ENCODE measurements around the gene RRM1.
"Not testable (repeated sequence)": the region's sequence is repeated elsewhere in the genome, so short reads cannot be mapped to it uniquely, and the experiment has no call there.

Gene RRM1

GRCh38 chr11:4084406-4085125 is 10.0 kb upstream of the RRM1 start:
- FAIRE-seq = no peak

- no peak for FAIRE-seq
These were observed 9.0 kb upstream of the RRM1 start for GRCh38 chr11:4085575-4085974.

- FAIRE-seq = no peak
These were observed 7.8 kb upstream of the RRM1 start for GRCh38 chr11:4086575-4087353.

- no peak for FAIRE-seq
These were observed 7.0 kb upstream of the RRM1 start for GRCh38 chr11:4087551-4087950.

- no peak for FAIRE-seq
These were observed 4.3 kb upstream of the RRM1 start for GRCh38 chr11:4090258-4090657.

GRCh38 chr11:4092026-4092425 is 2.6 kb upstream of the RRM1 start:
- FAIRE-seq = no peak

- no peak for FAIRE-seq
These were observed 866 bp upstream of the RRM1 start for GRCh38 chr11:4093519-4094347.

GRCh38 chr11:4095509-4096230 is 1.1 kb downstream of the RRM1 start:
- no peak for FAIRE-seq

GRCh38 chr11:4098026-4098621 is 3.5 kb downstream of the RRM1 start:
- FAIRE-seq = no peak

- FAIRE-seq = no peak
These were observed 8.1 kb downstream of the RRM1 start for GRCh38 chr11:4102711-4103110.

GRCh38 chr11:4103269-4103668 is 8.7 kb downstream of the RRM1 start:
- no peak for FAIRE-seq

GRCh38 chr11:4105916-4106315 is 11.3 kb downstream of the RRM1 start:
- no peak for FAIRE-seq

GRCh38 chr11:4111834-4112233 is 17.2 kb downstream of the RRM1 start:
- FAIRE-seq = no peak

GRCh38 chr11:4115128-4115527 is 20.5 kb downstream of the RRM1 start:
- FAIRE-seq = no peak

GRCh38 chr11:4118107-4118506 is 23.5 kb downstream of the RRM1 start:
- no peak for FAIRE-seq

GRCh38 chr11:4123218-4123617 is 28.6 kb downstream of the RRM1 start:
- no peak for FAIRE-seq

- no peak for FAIRE-seq
These were observed 30.5 kb downstream of the RRM1 start for GRCh38 chr11:4125141-4125540.

GRCh38 chr11:4127357-4127756 is 32.8 kb downstream of the RRM1 start:
- FAIRE-seq = no peak

GRCh38 chr11:4130219-4130618 is 35.6 kb downstream of the RRM1 start:
- not testable (repeated sequence) for FAIRE-seq

GRCh38 chr11:4134806-4135205 is 40.2 kb downstream of the RRM1 start:
- no peak for FAIRE-seq

- no peak for FAIRE-seq
These were observed 43.9 kb downstream of the RRM1 start for GRCh38 chr11:4138497-4138896.

GRCh38 chr11:4140067-4140636 is 45.6 kb downstream of the RRM1 start:
- FAIRE-seq = no peak

All from colon (tissue), 2 donors.